Epidermal melanocyte (primary cell): Measurements from ENCODE around the gene C16orf92.

Experiments
- DNase-seq: peaks from one replicate; pipeline ENCODE4 v3.0.0; 2011; ENCODE audit warnings: low spot score; ENCODE audit not compliant: insufficient read length

Gene C16orf92

DNA sequence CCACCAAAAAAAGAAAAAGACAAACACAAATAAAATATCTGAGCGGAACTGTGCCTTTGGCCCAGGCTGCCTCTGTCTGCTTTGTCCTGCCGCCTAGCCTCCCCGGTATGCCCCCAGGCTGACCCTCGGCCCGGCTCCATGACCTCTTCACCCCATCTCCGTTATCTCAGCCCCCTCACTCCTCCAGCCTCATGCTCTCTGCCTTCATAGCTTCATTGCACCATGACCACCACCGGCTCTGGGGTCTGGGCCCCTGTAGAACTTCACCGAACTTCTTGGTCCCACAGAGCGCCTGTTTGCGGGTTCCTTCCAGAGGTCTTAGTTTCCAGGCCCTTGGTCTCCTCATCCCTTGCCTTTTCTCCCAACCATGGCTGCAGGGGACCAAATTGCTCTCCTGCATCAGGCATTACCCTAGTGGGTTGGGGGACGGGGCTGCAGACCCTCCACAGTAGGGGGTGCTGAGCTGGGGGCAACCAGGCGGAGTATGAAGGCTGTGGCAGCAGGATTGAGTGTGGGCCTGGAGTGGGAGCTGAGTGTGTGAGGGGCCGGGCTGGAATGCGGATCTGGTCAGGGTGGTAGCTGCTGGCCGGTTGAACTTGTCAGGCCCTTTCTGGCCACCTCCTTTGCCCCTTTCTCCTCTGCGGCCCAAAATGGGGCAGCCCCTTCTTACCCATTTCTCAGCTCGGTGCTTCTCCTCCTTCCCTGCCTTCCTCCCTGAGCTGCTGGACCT, 34.5 kb upstream of the C16orf92 start:
- no peak for DNase-seq

DNA sequence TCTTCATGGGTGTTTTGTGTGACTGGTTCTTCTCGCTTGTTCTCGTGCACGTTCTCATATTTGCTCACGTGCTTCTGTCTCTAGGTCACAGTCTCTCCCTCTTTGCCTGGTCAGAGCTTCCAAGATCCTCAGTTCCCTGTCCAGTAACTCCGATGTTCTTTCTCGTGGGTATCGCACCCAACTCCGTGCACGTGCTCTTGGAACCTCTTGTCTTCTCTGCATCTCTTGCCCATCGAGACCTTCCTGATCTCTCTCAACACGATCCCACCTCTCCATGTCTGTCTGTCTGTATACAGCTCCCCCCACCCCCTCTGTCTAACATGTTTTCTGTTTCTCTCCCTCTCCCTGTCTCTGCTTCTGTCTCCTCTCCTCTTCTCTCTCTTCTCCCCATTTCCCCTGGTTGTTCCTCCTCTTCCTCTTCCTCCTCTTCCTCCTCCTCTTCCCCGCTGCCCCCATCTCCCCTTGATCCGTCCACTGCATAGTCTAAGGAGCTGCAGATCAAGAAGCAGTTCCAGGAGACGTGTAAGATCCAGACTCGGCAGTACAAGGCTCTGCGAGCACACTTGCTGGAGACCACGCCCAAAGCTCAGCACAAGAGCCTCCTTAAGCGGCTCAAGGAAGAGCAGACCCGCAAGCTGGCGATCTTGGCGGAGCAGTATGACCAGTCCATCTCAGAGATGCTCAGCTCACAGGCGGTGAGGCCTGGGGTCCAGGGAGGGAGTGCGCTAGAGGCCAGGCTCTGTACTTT, 33.7 kb upstream of the C16orf92 start:
- DNase-seq = no peak

DNA sequence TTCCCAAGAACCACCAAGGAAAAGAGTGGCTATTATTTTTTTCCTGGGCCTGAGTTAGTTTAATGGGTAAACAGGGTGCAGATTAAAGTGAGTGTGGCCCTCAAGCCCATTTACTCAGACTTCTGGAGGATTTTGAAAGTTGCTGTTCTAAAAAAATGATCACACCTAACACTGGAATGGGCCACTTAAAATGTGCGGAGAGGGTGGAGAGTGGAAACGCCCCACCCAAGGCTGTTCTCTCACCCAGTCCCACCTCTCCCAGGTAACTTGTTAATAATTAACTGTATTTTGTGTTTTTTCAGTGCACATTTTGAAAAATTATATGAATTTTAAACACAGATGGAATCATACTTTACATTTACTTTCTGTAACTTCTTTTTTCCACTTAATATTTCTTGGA, 33.0 kb upstream of the C16orf92 start:
- no peak for DNase-seq

DNA sequence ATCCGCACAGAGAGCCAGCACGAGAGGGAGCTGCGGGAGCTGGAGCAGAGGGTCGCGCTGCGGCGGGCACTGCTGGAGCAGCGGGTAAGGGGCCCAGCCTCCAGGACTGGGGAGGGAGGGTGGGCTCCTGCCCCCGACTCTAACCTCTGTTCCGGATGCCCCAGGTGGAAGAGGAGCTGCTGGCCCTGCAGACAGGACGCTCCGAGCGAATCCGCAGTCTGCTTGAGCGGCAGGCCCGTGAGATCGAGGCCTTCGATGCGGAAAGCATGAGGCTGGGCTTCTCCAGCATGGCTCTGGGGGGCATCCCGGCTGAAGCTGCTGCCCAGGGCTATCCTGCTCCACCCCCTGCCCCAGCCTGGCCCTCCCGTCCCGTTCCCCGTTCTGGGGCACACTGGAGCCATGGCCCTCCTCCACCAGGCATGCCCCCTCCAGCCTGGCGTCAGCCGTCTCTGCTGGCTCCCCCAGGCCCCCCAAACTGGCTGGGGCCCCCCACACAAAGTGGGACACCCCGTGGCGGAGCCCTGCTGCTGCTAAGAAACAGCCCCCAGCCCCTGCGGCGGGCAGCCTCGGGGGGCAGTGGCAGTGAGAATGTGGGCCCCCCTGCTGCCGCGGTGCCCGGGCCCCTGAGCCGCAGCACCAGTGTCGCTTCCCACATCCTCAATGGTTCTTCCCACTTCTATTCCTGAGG, 32.0 kb upstream of the C16orf92 start:
- no peak for DNase-seq

DNA sequence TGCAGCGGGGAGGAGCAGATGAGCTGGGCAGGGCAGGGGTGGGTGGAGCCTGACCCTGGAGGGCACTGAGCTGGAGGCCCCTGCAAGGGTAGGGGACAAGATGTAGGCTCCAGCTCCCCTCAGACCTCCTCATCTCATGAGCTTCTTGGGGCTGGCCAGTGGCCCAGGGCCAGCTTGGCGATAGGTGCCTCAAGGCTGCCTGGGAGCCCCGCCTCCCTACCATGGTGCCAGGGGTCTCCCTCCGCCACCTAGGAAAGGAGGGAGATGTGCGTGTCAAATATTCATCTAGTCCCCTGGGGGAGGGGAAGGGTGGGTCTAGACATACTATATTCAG, 31.5 kb upstream of the C16orf92 start:
- DNase-seq = no peak

DNA sequence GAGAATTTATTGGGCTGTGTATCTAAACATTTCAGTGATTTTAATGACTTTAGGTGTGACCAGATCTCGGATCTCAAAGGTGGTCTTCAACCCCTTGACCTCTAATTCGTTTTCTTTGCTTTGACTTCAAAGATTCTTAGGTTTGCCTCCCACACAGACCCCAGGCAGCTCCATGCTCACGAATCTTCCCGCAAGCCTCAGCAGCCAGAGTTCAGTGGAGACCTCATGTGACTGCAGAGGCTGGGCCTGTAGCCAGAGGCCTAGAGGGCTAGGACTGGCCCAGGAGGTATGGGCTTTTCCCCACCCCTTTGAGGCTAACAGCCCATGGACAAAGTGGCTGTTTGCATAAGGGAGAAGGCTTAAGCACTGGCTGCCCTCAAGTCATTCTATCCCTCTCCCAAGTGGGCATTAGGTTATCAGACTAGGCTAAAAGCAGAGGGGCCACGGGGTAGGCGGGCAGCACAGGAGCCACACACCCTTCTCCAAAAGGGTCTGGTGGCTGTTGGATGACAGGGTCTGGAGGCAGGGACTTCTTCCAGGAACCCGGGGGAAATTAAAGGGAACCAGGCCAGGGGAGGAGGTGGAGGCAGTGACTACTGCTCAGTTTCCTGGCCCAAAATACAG, 30.5 kb upstream of the C16orf92 start:
- DNase-seq = peak; percentile 56

DNA sequence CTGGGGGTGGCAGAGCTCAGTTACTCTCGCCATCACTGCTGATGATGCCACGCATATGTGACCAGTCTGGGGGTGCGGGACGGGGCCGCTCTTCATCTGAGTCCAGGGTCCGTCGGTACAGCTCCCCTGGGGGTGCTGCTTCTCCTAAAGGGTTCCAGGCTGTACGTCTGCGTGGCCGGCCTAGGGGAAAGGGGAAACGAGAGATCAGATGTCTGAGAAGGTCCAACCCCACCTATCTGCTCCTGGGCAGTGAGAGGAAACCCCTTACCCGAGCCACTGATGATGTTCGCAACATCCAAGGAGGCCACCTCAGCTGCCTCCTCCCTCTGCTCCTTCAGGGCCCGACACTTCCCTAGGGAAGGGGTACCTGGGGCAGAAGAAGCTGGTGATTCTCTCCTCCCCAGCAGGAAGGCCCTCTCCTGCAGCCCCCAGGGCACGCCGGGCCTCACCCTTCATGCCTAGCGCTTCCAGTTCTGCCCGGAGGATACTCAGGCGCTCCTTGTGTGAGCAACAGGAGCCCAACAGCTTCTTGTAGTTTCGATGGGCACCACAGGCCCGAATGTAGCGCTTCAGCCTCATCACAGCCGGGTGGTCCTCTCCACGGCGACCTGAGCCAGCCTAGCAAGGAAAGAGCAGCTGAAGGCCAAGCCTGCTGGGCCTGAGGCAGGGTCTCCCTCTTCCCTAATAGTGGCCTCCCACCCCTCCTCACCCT, 29.7 kb upstream of the C16orf92 start:
- DNase-seq = no peak

DNA sequence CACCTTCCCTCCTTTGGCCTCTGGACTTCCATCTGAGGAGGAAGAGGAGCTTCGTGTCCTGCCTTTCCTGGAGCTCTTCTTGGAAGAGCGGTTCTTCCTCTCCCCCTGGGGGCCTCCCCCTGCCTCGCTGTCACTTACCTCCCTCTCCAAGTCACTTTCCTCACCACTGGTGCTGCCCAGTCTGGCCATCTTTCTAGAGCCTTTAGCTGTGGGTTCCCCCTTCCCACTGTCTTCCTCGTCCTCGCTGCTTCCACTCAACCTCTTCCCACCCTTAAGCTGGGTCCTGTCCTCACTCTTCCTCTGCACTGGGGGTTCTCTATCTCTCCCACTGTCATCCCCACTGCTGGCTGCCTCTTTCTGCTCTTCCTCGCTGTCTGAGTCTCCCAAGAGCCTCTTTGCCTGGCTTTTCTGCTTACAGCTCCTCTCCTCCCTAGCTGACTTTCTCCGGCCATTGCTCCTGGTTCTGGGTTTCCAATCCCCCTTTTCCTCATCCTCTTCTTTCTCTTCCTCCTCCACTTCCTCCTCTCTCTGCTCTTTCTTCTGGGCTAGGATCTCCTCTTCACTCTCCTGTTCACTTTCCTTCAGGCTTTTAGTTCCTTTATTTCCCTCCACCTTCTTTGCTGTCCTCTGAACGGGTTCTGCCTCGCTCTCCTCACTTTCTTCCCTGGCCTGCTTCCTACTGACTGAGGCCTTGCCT, 28.9 kb upstream of the C16orf92 start:
- no peak for DNase-seq

DNA sequence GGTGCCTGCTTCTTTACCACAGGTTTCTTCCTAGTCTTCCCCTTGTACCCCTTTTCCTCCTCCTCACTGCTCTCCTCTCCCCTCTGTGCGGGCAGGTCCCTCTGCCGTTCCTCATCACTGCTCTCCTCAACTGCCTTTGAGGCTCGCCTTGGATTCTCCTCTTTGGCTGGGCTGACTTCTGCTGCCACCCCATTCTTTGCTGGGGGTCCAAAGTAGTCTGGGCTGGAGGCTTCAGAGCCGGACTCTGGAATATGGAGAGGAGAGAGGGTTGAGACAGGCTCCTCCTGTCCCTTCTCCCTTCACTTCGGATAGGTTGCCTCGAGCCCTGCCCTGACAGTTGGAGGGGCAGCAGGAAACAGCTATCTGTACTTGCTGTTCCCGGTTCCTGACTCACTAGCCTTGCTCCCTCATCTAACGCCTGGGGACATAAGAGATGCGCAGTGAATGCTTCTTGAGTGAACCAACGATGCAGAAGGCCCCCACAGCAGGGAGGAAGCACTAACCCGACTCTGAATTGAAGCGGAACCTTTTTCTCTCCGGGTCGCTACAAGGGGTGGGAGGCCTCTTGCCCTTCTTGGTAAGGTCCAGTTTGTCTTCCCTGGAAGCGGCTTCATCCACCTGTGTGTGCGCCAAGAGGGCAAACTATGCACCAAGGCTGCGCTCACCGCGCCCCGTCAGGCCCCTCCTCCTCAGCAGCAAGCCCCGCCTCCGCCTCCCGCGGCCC, 28.2 kb upstream of the C16orf92 start:
- DNase-seq = no peak

DNA sequence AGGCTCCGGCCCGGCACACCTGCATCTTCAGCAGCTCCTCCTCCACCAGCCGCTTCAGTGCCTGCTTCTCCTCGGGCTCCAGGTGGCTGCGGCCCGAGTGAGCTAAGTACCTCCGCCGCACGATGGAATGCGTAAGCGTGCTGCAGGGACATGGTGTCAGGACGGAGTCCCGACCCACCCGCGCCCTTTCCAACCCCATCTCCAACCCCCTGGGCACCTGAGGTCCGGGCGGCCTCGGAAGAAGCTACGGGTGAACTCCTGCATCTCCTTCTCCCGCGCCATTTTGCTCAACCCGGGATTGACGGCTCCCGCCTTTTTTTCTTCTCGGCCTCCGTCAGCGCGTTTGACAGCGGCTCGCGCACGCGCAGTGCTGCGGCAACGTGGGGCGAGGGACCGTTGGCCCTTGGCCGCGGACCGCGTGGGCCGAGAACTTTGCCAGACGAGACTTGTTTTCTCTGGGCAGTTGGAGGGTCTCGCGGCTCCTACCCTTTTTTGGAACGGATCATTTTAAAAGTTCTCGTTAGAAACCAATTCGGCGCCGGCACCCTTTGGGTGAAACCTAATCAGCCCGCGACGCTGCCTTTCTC, 27.6 kb upstream of the C16orf92 start, which contains the start of gene HIRIP3:
Gene HIRIP3, minus strand, starts transcription at position 294 of the 587 bp plus-strand sequence. Its CDS starts 12 bp downstream, at position 282.
- peak; percentile 94 for DNase-seq

DNA sequence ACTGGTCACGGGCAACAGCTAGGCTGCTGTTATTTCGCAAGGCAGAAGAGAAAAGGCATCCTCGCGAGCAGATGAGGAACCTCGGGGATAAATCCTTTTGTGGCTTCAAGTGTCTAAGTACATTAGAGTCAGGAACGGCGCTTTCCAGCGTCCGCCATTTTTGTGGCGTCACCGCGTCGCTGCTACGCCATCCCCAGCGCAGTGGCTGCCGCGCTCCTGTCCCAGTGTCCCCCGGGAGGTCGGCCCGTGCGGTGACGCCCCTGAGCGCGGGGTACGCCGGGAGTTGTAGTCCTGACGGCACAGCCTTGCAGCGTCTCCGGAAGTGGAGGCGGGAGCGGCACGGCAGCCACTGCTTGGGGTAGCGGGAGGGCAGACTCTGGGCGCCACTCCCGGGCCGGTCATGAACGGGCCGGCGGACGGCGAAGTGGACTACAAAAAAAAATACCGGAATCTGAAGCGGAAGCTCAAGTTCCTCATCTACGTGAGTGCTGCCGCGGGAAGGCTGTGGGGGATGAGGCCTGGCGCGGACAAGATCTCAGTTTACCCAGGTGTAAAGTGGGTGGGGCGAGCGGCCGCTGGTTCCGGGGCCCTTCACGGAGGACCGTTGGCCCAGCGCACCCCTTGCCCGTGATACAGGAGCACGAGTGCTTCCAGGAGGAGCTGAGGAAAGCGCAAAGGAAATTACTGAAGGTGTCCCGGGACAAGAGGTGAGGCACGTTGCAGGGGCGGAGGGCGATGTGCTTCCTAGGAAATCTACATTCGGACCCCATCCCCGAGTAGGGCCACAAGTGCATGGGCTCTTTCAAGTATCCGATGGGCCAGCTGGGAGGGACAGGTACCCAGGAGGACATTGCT, 26.9 kb upstream of the C16orf92 start, which contains the start of gene INO80E:
Gene INO80E, plus strand, starts transcription at position 331 of the 855 bp plus-strand sequence. Its CDS starts 70 bp downstream, at position 401.
- peak; percentile 98 for DNase-seq

DNA sequence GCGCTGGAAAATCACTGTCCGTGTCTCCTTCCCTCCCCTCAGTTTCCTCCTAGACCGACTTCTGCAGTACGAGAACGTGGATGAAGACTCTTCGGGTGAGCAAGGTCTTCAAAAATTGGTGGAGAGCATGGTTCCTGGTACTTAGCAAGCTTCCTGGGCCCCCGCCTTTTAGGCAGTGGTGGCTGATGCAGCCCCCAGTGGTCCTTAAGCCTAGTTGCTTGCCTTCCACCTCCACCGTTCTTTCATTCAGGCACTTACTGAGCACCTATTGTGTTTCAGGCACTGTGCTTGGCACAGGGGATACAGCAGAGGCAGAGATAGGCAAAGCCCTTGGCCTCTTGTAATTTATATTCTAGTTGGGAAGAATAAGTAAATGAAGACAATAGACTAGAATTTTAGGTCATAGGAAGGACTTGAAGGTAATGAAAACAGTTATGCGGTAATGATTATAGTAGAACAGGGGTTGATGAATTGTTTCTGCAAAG, 26.2 kb upstream of the C16orf92 start:
- DNase-seq = no peak

DNA sequence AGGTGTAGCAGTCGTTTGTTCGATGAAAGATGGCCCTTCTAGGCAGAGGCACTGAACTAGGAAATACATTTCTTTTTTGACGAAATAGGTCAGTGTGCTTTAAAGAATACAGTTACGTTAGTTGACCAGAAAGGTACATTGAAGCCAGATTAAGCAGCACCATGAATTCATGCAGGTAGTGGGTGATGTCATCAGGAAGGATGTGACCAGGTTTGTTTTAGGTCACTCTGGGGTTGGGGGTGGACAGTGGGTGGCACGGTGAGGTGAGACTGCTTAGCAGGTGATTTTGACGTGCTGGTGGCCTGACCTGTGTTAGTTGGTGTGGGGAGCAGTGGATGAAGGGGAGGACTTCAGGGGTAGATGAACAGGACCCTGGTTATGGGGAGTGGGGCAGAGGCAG, 23.4 kb upstream of the C16orf92 start:
- no peak for DNase-seq

DNA sequence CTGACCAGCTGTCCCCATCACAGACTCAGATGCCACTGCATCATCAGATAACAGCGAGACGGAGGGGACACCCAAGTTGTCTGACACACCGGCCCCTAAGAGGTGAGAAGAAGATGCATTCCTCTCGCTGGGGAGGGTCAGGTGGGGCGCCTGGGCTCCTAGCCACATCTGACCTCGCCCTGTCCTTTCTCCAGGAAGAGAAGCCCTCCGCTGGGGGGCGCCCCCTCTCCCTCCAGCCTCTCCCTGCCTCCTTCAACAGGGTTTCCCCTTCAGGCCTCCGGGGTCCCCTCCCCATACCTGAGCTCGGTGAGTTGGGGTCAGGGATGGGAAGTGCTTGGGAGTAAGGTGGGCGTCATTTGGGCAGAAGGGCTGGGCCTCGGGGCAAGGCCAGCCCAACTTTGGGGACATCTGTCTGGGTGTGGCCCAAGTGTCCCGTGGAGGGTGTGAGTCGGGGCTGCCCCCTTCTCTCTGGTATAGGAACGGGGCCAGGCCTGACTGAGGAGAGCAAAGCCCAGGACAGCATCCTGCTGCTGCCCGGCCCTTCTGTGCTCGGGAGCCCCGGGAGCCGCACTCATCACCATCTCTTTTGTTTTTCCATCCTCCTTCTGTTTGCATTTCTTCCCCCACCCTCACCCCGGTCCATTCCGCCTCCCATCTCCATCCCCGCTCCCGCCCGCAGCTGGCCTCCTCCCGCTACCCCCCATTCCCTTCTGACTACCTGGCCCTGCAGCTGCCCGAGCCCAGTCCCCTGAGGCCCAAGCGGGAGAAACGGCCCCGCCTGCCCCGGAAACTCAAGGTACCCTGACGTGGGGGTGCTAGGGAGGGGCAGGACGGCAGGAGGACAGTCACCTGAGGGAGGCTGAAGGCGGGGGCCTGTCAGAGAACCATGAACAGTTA, 22.0 kb upstream of the C16orf92 start:
- DNase-seq = no peak

DNA sequence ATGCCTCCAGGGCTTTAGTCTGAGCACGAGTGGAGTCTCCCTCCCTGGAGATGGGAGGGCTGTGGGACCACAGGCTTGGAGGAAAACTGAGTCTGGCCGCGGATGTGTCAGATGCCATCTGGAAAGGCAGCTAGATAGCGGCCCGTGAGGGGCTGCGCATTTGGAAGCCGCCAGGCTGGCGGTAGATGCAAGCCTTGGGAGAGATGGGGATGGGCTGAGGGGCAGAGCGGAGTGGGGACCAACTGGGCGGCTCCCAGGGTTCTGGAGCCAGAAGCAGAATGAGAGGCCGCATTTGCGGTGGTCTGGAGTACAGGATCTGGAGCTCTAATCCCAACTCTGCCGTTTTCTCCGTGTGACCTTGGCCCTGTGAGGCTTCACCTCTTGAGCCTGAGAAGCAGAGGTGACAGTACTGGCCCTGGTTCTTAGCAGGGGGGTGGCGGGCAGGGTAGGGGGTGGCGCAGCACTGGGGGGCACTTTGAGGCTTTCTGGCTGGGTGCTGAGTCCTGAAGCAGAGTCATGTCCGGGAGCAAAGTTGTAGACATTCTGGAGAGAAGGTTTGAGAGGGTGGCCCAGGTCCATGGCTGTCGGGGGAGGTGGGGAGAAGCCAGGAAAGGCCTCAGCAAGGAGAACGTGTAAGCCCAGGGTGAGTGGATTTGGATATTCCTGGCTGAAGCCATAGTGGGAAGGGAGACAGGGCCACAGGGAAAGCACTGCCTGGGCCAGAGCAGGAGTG, 20.2 kb upstream of the C16orf92 start:
- DNase-seq = no peak

DNA sequence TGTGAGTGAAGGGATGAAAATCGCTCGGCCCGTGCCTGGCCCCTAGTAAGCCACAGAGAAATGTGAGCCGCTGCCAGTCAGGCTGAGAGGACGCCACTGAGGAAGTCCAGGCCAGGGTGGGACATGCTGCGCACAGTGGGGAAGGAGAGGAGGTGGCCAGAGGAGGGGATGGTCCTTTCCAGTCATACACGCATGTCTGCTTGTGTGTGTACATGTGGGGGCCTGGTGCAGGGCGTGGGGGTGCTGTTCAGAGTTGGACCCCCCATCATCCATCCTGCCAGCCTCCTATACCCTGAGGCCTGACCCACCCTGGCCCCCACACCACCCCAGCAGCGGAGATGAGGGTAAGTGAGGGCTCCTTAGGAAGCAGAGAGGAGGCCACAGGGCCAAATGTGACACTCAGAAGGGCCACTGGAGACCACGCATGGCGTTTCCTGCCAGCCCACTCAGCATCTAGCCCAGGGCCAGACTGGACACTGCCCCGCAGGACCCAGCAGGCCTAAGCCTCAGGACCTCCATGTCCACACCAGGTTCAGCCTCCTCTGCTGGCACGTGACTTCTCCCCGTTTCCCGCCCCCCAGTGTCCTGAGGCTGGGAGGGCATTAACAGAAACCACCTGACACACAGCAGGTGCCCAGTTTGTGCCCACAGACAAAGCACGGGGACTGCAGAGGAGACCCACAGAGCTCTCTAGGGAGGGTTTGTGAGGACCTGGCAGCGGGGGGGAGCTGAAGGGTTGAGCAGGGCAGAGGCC, 19.2 kb upstream of the C16orf92 start:
- no peak for DNase-seq
